ENCODE data around the gene NEURL1B.

The NEURL1B gene

DNA sequence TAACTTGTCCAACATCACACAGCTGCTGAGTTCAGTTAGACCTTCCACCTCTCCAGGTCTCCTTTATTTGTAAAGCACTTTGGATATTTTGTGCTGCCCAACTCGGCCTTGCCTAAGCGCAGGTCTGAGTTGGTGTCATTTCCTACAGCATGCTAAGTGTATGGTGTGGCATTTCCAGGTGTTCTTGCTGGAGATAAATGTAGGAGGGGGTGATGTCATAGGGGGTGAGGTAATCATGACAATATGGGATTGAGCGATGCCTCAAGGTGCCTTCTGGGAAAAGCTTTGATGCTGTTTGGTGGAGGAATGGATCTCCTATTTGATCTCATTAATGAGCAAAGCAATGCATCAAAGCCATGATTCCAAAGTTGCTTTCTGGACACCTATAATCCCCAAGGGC lies 32.3 kb upstream of the NEURL1B start:
- no peak for DNase-seq (ENCODE audit: low read depth)

DNA sequence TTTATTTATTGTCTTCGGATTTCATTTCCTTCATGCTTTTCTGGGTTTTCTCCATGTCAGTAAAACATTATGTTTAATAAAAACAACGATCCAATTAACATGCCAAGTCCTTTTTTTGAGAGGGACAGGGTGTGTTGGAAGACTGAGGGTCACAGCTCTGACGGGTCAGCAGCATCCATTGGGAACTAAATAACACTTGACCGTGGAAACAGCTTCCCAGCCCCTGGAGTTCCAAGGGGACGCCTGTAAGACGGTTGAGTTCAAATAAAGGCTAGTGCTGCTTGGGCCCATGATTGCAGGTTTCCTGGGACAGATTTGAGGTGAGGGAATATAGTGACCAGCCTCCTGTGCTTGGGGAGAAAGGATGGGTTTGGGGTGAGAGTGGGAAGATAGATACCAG lies 30.4 kb upstream of the NEURL1B start:
- DNase-seq (ENCODE audit: low read depth): no peak

- DNase-seq (ENCODE audit: low read depth): no peak
These were observed 29.1 kb upstream of the NEURL1B start for GRCh38 chr5:172611913-172612312.

DNA sequence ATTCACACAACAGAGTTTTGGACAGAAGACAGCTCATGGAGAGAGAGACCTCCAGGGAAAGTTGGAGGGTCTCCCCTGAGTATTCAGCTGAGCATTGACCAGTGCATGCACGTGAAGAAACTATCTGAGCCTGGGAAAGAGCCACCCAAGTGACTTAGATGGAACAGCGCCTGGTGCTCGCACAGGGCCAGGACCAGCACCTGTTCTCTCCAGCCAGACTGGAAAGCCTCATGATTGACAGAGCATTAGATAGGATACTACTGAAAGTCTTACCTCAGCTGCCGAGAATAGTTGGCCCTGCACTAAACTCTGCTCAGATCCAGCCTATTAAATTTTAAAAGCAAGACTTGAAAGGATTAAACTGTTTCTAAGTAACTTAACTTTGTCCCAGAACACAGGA lies 28.3 kb upstream of the NEURL1B start:
- no peak for DNase-seq (ENCODE audit: low read depth)

GRCh38 chr5:172616136-172616535 lies 24.9 kb upstream of the NEURL1B start:
- DNase-seq (ENCODE audit: low read depth): no peak

- DNase-seq (ENCODE audit: low read depth): no peak
These were observed 24.3 kb upstream of the NEURL1B start for GRCh38 chr5:172616730-172617129.

GRCh38 chr5:172617817-172618216 lies 23.2 kb upstream of the NEURL1B start:
- no peak for DNase-seq (ENCODE audit: low read depth)

GRCh38 chr5:172618574-172619365 lies 22.3 kb upstream of the NEURL1B start:
- no peak for DNase-seq (ENCODE audit: low read depth)

DNA sequence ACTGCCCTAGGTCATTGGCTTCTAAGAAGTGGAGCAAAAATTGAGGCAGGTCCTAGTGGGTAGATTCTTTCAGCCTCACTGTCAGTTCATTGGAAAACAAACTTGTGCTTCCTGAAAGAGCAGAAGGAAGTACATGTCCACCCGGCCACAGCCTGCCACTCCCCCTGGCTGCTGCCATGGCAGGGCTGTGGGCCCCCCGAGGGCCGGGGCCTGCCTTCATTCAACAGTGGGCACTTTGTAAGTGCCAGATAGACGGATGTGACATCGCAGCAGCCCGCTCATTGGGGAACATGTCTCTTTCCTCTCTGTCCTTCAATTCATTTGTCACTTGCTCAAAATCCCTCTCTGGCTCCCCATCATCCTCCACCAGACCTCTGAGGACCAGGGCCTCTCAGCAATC lies 20.6 kb upstream of the NEURL1B start:
- no peak for DNase-seq (ENCODE audit: low read depth)

DNA sequence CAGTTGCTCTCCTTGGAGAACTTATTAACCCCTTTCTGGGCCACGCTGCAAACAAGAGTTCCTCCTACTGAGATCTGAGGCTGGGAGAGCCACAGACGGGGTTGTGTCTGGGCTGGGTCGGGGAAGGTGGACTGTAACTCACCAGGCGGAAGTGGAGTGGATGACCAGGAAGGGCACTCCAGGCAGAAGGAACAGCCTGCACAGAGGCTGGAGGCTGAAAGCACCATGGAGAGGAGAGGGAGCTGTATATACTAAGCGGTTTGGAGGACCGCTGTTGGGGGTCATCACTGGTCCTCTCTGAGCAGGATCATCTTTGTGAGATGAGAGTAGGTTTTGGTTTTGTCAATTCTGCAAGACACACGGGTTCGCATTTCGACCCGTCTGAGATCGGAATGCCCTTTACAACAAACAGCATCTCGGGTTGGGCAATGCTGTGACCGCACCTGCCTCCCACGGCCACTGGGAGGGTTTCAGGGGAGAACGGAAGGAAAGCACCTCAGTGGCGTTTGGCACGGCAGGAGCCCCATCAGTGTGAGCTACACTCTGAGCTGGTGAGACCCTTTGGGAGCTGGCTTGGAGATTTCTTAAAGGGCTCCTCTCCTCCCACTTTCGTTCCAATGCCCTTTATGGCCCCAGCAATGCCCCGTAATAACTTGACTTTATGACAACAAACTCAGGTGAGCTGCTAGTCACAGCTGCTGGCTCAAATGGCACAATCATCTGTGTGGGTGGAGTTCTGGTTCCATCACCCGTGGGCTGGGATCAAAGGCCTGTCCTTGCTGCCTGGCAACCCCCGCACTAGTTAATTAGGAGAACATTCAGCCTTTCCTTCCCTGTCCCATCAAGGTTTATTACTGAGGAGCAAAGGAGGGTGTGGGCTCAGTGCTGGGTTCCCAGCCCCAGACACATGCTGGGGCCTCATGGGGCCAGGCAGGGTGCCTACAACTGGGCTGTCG lies 18.7 kb upstream of the NEURL1B start:
- DNase-seq (ENCODE audit: low read depth): no peak

GRCh38 chr5:172623313-172623980 lies 17.6 kb upstream of the NEURL1B start:
- DNase-seq (ENCODE audit: low read depth): no peak

DNA sequence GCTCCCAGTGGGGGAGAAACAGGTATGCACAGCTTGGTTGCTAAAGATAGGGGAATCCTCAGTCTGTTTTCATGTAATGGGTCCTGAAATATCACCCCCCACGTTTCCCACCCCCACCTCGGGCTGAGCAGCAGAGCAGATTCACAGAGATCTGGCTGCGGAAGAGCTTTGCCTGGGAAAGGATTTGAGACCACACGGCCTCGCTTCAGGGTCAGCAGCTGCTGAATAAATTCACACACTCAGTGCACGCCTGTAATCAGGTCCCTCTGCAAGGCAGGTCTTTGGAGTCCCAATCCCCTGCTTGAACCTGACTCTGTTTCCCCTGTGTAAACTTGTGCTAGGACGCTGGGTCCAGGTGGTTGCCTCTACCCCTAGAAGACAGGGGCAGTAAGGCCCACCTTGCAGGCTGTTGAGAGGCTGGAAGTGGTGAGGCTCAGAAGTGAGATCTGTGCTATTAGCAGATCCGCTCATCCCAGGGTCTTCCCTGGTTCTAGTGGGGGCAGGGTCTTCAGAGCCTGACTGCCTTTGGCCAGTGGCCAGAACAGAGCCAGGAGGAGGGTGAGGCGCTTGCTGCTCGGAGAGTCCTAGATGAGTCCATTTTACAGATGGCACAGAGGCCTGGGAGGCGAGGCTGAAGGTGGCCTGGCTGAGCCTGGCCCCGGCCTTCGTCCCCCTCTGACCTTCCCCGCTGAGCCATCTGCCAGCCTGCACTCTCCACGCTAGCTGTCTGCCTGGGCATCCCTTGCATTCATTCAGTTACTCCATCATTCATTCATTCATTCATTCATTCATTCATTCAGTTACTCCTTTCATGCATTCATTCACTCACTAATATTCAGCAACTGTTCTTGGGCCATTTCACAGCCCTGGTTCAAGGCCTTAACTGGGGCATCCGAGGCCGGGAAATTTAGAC lies 16.7 kb upstream of the NEURL1B start:
- DNase-seq (ENCODE audit: low read depth): no peak

- DNase-seq (ENCODE audit: low read depth): no peak
These were observed 15.8 kb upstream of the NEURL1B start for GRCh38 chr5:172624996-172625964.

DNA sequence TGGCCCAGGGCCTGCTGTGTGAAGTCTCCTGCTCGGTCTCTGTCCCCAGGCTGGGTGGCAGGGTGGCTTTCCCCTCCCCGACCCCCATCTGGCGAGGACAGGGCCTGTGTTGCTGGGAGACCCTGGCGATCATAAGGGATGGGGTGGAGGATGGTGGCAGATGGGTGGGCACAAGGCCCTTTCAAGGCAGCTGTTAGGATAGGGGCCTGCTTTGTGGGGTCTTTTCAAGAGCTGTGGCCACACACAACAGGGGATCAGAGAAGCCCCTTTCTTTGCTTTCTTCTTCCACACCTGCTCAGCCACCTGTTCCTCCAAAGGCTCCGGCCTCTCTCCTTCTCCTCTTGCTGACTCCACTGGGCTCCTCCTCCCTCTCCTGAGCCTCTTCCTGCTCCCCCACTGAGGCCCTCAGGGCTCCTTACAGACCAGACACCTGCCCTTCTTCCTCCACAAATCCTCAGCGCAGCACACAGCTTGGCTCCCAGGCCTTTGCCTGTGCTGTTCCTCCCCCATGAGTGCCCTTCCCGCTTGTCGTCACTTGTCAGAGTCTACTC lies 15.0 kb upstream of the NEURL1B start:
- DNase-seq (ENCODE audit: low read depth): no peak

DNA sequence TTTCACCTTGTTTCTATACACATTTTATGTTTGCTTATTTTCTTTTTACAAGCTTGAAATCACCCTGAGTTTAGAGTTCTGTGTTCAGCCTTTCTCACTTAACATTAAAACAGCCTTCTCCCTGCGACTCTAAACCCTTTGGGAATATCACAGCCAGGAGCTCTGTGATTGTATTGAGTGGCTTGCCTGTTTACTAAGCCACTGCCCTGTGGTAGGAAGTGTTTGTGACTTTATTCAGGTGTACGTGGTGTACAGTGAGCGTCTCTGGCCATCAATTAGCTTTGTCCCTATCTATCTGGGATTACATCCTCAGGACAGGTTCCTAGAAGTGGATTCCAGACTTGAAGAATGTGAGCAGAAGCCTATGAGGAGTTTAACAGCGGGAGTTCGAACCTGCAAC lies 11.0 kb upstream of the NEURL1B start:
- no peak for DNase-seq (ENCODE audit: low read depth)

- no peak for DNase-seq (ENCODE audit: low read depth)
These were observed 10.6 kb upstream of the NEURL1B start for GRCh38 chr5:172630482-172630881.

GRCh38 chr5:172630986-172631385 lies 10.1 kb upstream of the NEURL1B start:
- no peak for DNase-seq (ENCODE audit: low read depth)

GRCh38 chr5:172632346-172633092 lies 8.5 kb upstream of the NEURL1B start:
- no peak for DNase-seq (ENCODE audit: low read depth)

GRCh38 chr5:172633403-172633970 lies 7.6 kb upstream of the NEURL1B start:
- DNase-seq (ENCODE audit: low read depth): no peak
